Activated T-cell treated with anti-CD3 and anti-CD28 coated beads, Interleukin-2, amount 50 U/mL, for 24 hours (primary cell): Measurements from ENCODE around the gene ASL.
"Not testable (repeated sequence)": the region's sequence is repeated elsewhere in the genome, so short reads cannot be mapped to it uniquely, and the experiment has no call there.

Experiments
- DNase-seq: peaks from one replicate; pipeline ENCODE4 v3.0.0-alpha.2; 2020
- H3K27ac Mint-ChIP-seq: 2 replicates; pipeline ENCODE4 v1.8.0; 2020; ENCODE audit warnings: mild to moderate bottlenecking, mixed read lengths
- H3K27me3 Mint-ChIP-seq: 2 replicates; pipeline ENCODE4 v1.8.0; 2020; ENCODE audit warnings: mixed read lengths
- H3K36me3 Mint-ChIP-seq: 2 replicates; pipeline ENCODE4 v1.8.0; 2020; ENCODE audit warnings: low read depth, mixed read lengths
- H3K4me1 Mint-ChIP-seq: 2 replicates; pipeline ENCODE4 v1.8.0; 2020; ENCODE audit warnings: low read depth, mixed read lengths
- H3K4me3 Mint-ChIP-seq: 2 replicates; pipeline ENCODE4 v1.8.0; 2020; ENCODE audit warnings: mild to moderate bottlenecking, moderate library complexity, mixed read lengths
- H3K9me3 Mint-ChIP-seq: 2 replicates; pipeline ENCODE4 v1.8.0; 2020; ENCODE audit warnings: mixed read lengths

Gene ASL

DNA sequence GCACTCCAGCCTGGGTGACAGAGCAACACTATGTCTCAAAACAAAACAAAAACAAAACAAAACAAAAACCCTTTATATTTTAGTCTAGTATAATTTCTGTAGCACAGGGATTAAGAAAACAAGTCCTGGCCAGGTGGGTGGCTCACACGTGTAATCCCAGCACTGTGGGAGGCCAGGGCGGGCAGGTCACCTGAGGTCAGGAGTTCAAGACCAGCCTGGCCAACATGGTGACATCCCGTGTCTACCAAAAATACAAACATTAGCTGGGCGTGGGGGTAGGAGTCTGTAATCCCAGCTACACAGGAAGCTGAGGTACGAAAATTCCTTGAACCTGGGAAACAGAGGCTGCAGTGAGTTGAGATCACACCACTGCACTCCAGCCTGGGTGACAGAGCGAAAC is 23.2 kb upstream of the ASL start:
- no peaks in the 10 kb centered on the region for H3K9me3 Mint-ChIP-seq
- H3K27me3 Mint-ChIP-seq = no peaks in the 10 kb centered on the region
- H3K36me3 Mint-ChIP-seq = no peaks in the 10 kb centered on the region
- DNase-seq = no peak
- H3K27ac Mint-ChIP-seq = no peak overlapping the region
- H3K4me3 Mint-ChIP-seq = no peak overlapping the region
- H3K4me1 Mint-ChIP-seq = peaks cover 6% of the 10 kb centered on the region

GRCh38 chr7:66054063-66054462 is 21.6 kb upstream of the ASL start:
- H3K36me3 Mint-ChIP-seq = no peaks in the 10 kb centered on the region
- H3K4me3 Mint-ChIP-seq = no peak overlapping the region
- peaks cover 6% of the 10 kb centered on the region for H3K4me1 Mint-ChIP-seq
- no peaks in the 10 kb centered on the region for H3K9me3 Mint-ChIP-seq
- no peaks in the 10 kb centered on the region for H3K27me3 Mint-ChIP-seq
- DNase-seq = no peak
- H3K27ac Mint-ChIP-seq = no peak overlapping the region

- Mint-ChIP-seq H3K4me1 (peaks cover 6% of the 10 kb centered on the region), H3K27me3 (no peaks in the 10 kb centered on the region), H3K36me3 (no peaks in the 10 kb centered on the region), H3K4me3 (no peak overlapping the region), H3K27ac (no peak overlapping the region), H3K9me3 (no peaks in the 10 kb centered on the region)
- DNase-seq = no peak
Measured at GRCh38 chr7:66055321-66055956, 20.2 kb upstream of the ASL start.

- no peaks in the 10 kb centered on the region for H3K27me3 Mint-ChIP-seq
- H3K4me1 Mint-ChIP-seq = no peaks in the 10 kb centered on the region
- H3K36me3 Mint-ChIP-seq = no peaks in the 10 kb centered on the region
- H3K9me3 Mint-ChIP-seq = no peaks in the 10 kb centered on the region
- no peak for DNase-seq
- no peak overlapping the region for H3K27ac Mint-ChIP-seq
- H3K4me3 Mint-ChIP-seq = no peak overlapping the region
Measured at GRCh38 chr7:66060796-66061195, 14.8 kb upstream of the ASL start.

- H3K4me3 Mint-ChIP-seq = no peak overlapping the region
- H3K36me3 Mint-ChIP-seq = no peaks in the 10 kb centered on the region
- H3K4me1 Mint-ChIP-seq = no peaks in the 10 kb centered on the region
- no peaks in the 10 kb centered on the region for H3K27me3 Mint-ChIP-seq
- H3K27ac Mint-ChIP-seq = no peak overlapping the region
- H3K9me3 Mint-ChIP-seq = no peaks in the 10 kb centered on the region
- DNase-seq = no peak
Measured at GRCh38 chr7:66069732-66070131, 5.9 kb upstream of the ASL start.

DNA sequence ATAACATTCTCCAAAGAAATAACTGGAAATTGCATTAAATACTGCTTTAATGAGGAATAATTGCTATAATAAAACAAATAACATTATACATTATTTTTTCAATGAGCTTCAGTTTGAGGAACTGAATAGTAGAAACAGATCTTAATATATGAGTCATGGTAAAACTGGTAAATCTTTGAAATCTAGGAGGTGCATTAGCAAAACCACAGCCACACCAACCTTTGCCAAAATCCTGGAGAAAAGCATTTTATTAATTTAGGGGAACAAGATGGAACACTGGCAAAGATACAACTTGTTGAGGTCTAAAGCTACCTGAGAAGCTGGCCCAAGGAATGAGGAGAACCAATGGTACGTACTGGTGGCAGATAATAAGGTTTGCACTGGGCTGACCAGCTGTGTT is 5.4 kb upstream of the ASL start:
- Mint-ChIP-seq H3K36me3 (no peaks in the 10 kb centered on the region), H3K4me1 (peaks cover under 1% of the 10 kb centered on the region), H3K9me3 (no peaks in the 10 kb centered on the region)

GRCh38 chr7:66072208-66072607 is 3.4 kb upstream of the ASL start:
- not testable (repeated sequence) for DNase-seq, H3K27ac Mint-ChIP-seq, H3K4me3 Mint-ChIP-seq

More for the DNA sequence above, 5.4 kb upstream of the ASL start:
- Mint-ChIP-seq H3K4me3 (no peak overlapping the region), H3K27ac (no peak overlapping the region), H3K27me3 (no peaks in the 10 kb centered on the region)
- no peak for DNase-seq

DNA sequence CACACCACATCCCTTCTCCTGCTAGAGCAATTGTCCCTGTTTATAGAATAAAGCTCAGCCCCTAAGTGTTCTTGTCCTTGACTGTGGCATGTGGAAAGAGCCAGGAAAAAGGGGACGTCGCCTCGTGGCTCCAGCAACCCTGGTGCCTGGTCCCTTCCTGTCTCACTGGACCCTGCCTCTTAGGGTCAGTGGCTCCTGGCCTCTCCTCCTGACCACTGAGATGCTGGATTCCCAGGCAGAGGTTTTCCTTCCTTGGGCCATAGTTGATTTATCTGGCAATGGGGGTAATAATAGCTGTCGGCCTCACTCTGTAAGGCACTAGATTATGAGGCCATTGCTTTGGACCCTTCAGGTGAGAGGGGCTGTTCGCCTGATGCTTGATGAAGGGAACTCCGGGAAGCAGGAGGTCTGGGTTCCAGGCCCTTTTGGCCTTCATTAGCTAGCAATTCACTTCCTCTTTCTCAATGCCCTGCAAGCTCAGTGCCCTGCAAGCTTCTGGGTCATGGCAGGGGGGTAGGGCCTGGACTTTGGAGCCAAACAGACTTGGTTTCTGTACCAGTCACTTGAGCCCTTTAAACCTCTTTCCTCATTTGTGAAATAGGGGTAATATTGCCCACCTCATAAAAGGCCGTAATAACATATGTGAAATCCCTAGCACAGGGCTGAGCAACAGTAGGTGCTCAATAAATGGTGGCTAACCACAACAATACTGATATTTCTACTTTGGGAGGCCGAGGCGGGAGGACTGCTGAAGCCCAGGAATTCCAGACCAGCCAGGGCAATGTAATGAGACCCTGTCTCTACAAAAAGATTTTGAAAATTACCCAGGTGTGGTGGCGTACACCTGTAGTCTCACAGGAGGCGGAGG is 1.1 kb downstream of the ASL start:
- Mint-ChIP-seq H3K27ac (peak overlapping the region; percentile 38), H3K9me3 (no peaks in the 10 kb centered on the region), H3K4me1 (peaks cover 16% of the 10 kb centered on the region), H3K4me3 (peak overlapping the region; percentile 81), H3K36me3 (peaks cover 5% of the 10 kb centered on the region), H3K27me3 (no peaks in the 10 kb centered on the region)
- no peak for DNase-seq

More at GRCh38 chr7:66072208-66072607, 3.4 kb upstream of the ASL start:
- H3K36me3 Mint-ChIP-seq, H3K27me3 Mint-ChIP-seq, H3K9me3 Mint-ChIP-seq: not testable (repeated sequence)
- H3K4me1 Mint-ChIP-seq = peaks cover 13% of the 10 kb centered on the region

- Mint-ChIP-seq H3K4me1 (peaks cover 16% of the 10 kb centered on the region), H3K36me3 (peaks cover 16% of the 10 kb centered on the region), H3K9me3 (no peaks in the 10 kb centered on the region), H3K4me3 (no peak overlapping the region), H3K27me3 (no peaks in the 10 kb centered on the region), H3K27ac (no peak overlapping the region)
- no peak for DNase-seq
Measured at GRCh38 chr7:66078067-66078466, 2.4 kb downstream of the ASL start.

DNA sequence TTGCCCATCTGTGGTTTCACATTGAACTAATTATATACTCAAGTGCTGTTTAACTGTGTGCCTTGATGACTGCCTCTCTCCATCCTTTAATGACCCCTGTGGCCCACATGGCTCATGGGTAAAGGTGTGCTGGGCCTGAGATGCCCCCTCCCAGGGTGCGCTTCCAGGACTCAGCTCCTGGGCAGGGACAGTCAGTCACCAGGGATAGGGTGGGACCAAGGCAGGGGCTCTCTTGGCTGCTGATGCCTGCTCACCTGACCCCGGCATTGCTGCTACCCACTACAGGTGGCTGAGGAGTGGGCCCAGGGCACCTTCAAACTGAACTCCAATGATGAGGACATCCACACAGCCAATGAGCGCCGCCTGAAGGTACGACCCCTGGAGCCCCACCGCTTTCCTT is 6.5 kb downstream of the ASL start:
- Mint-ChIP-seq H3K36me3 (peaks cover 35% of the 10 kb centered on the region), H3K4me1 (peaks cover 4% of the 10 kb centered on the region), H3K27me3 (no peaks in the 10 kb centered on the region), H3K9me3 (no peaks in the 10 kb centered on the region), H3K4me3 (no peak overlapping the region), H3K27ac (no peak overlapping the region)
- no peak for DNase-seq

DNA sequence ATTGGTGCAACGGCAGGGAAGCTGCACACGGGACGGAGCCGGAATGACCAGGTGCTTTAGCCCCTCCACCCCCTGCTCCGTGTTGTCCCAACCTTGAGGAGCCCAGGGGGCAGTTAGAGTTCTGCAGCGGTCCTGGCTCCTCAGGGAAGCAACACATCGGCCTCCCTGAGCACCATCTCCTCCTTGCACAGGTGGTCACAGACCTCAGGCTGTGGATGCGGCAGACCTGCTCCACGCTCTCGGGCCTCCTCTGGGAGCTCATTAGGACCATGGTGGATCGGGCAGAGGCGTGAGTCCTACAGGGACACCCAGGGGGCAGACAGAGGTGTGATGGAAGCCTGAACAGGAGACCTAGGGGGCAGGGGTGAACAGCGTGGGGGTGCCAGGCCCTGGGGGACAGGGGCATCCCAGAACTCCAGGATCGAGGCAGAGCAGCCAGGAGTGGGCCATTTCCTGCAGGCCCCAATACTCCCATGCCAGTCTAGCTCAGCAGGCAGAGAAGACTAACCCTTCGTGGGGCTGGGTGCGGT is 7.3 kb downstream of the ASL start:
- no peaks in the 10 kb centered on the region for H3K9me3 Mint-ChIP-seq
- DNase-seq = no peak
- no peak overlapping the region for H3K27ac Mint-ChIP-seq
- peaks cover 35% of the 10 kb centered on the region for H3K36me3 Mint-ChIP-seq
- no peak overlapping the region for H3K4me3 Mint-ChIP-seq
- no peaks in the 10 kb centered on the region for H3K4me1 Mint-ChIP-seq
- H3K27me3 Mint-ChIP-seq = no peaks in the 10 kb centered on the region

DNA sequence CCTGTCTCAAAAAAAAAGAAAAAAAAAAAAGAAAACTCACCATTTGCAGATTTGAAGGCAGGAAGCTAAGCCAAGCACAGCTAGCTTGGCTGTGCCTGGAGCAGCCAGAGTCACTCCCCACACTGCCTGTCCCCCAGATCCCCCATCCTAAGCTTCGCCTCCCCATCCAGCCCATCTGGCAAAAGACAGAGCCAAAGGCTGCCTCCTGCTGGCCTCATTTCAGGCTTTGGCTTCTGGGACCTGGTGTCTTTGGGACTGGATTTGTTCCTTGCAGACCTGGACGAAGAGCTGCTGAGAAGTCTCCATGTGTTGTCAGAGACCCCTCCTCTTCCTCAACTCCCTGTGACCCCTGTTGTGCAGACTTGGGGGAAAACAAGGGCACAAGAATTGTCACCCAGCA is 8.1 kb downstream of the ASL start:
- Mint-ChIP-seq H3K36me3 (peaks cover 35% of the 10 kb centered on the region), H3K27me3 (no peaks in the 10 kb centered on the region), H3K4me1 (no peaks in the 10 kb centered on the region), H3K27ac (no peak overlapping the region), H3K4me3 (no peak overlapping the region), H3K9me3 (no peaks in the 10 kb centered on the region)
- DNase-seq = no peak

DNA sequence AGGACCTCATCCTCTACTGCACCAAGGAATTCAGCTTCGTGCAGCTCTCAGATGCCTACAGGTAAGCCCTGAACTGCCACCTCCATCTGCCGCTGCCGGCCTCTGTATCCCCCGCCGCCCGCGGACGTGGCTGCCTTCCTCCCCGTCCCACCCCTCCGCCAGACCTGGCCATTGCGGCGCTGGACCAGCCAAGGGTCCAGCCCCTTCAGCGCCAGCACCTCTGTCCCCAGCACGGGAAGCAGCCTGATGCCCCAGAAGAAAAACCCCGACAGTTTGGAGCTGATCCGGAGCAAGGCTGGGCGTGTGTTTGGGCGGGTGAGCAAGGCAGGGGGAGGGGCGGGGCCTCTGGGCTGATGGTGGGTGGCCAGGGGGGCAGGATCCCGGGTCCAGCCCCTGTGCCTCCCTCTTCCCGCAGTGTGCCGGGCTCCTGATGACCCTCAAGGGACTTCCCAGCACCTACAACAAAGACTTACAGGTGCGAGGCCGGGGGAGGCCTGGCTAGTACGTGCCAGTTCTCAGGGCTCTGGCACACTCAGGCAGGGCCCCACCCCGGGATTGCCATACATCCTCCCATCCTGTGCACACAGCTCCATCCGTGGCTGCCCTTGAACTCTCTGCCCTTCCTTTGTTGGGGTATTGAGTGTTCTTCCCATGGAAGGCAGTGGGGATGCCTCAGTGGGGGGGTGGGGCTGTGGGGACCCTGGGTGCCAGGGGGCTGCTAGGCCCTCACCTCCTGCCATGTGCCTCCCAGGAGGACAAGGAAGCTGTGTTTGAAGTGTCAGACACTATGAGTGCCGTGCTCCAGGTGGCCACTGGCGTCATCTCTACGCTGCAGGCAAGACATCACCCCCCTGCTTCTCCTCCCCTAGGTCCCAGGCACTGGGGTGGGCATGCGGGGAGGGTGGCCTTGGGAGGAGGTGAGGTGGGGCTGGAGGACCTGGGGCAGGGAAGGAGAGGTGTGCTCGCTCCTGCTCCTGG is 13.5 kb downstream of the ASL start:
- Mint-ChIP-seq H3K4me3 (no peak overlapping the region), H3K27me3 (no peaks in the 10 kb centered on the region), H3K27ac (peak overlapping the region; percentile 47), H3K36me3 (peaks cover 12% of the 10 kb centered on the region), H3K9me3 (no peaks in the 10 kb centered on the region), H3K4me1 (no peaks in the 10 kb centered on the region)
- DNase-seq = no peak

GRCh38 chr7:66092654-66093053 is 17.0 kb downstream of the ASL start:
- H3K27ac Mint-ChIP-seq = no peak overlapping the region
- H3K4me1 Mint-ChIP-seq = no peaks in the 10 kb centered on the region
- H3K36me3 Mint-ChIP-seq = no peaks in the 10 kb centered on the region
- no peak for DNase-seq
- no peaks in the 10 kb centered on the region for H3K9me3 Mint-ChIP-seq
- no peak overlapping the region for H3K4me3 Mint-ChIP-seq
- H3K27me3 Mint-ChIP-seq = no peaks in the 10 kb centered on the region
